GM06990 (cell line): ENCODE measurements around the gene LDB2.

Source experiments
- DNase-seq: peaks from one replicate; pipeline ENCODE4 v3.0.0-alpha.2; 2011; ENCODE audit not compliant: insufficient read length; ENCODE audit errors: extremely low read depth
- H3K27me3 ChIP-seq: replicated peaks from 2 replicates; pipeline ENCODE4 v1.6.0; 2011; ENCODE audit warnings: low read length; ENCODE audit not compliant: control insufficient read depth, insufficient read depth
- H3K36me3 ChIP-seq: 2 replicates; pipeline ENCODE4 v1.5.1; 2011; ENCODE audit warnings: low read length; ENCODE audit not compliant: control insufficient read depth, insufficient read depth
- H3K4me3 ChIP-seq: replicated peaks from 2 replicates; pipeline ENCODE4 v1.5.1; 2011; ENCODE audit warnings: low read depth, mild to moderate bottlenecking, control low read depth, low read length
- CTCF ChIP-seq: IDR thresholded peaks from 2 replicates; pipeline ENCODE4 v1.5.1; 2011; ENCODE audit warnings: low read length, control low read depth, mild to moderate bottlenecking, inconsistent platforms; ENCODE audit not compliant: insufficient read depth, poor library complexity, severe bottlenecking

Gene LDB2

GRCh38 chr4:16588651-16589050, 309.8 kb downstream of the LDB2 start:
- no peak for DNase-seq
- no peak overlapping the region for H3K4me3 ChIP-seq
- no peaks in the 10 kb centered on the region for H3K27me3 ChIP-seq
- no peaks in the 10 kb centered on the region for H3K36me3 ChIP-seq
- no peak for TF ChIP-seq CTCF

- Histone ChIP-seq H3K36me3 (no peaks in the 10 kb centered on the region), H3K27me3 (no peaks in the 10 kb centered on the region), H3K4me3 (no peak overlapping the region)
- DNase-seq, result no peak
- no peak for TF ChIP-seq CTCF
Observed at GRCh38 chr4:16588149-16588548, 310.3 kb downstream of the LDB2 start.

- no peaks in the 10 kb centered on the region for H3K27me3 ChIP-seq
- H3K36me3 ChIP-seq, result no peaks in the 10 kb centered on the region
- no peak for DNase-seq
- H3K4me3 ChIP-seq, result no peak overlapping the region
- TF ChIP-seq CTCF, result no peak
Observed at GRCh38 chr4:16585053-16585452, 313.4 kb downstream of the LDB2 start.

- no peak for TF ChIP-seq CTCF
- Histone ChIP-seq H3K27me3 (no peaks in the 10 kb centered on the region), H3K36me3 (no peaks in the 10 kb centered on the region), H3K4me3 (no peak overlapping the region)
- no peak for DNase-seq
Observed at GRCh38 chr4:16583764-16584163, 314.7 kb downstream of the LDB2 start.

- H3K4me3 ChIP-seq, result no peak overlapping the region
- no peaks in the 10 kb centered on the region for H3K36me3 ChIP-seq
- no peaks in the 10 kb centered on the region for H3K27me3 ChIP-seq
- no peak for TF ChIP-seq CTCF
- DNase-seq, result no peak
Observed at GRCh38 chr4:16582526-16582925, 315.9 kb downstream of the LDB2 start.

GRCh38 chr4:16582036-16582435, 316.4 kb downstream of the LDB2 start:
- no peak for TF ChIP-seq CTCF
- Histone ChIP-seq H3K4me3 (no peak overlapping the region), H3K36me3 (no peaks in the 10 kb centered on the region), H3K27me3 (no peaks in the 10 kb centered on the region)
- no peak for DNase-seq
